Upper lobe of left lung (tissue), 6 donors: Measurements from ENCODE around the gene PLXNB3. TPM values are rescaled to one million over a fixed set of nuclear protein-coding genes. Genes with fewer than 3 reads are reported as not detected.
"Not testable (repeated sequence)": the region's sequence is repeated elsewhere in the genome, so short reads cannot be mapped to it uniquely, and the experiment has no call there.

ENCODE experiments used
- ATAC-seq, 2 donors: fragments of 200-7000 bp; cut with Tn5 transposase; one replicate each; pipeline ENCODE4 v1.9.1; 2022; ENCODE audit warnings: mild to moderate bottlenecking in 2 of 2, moderate library complexity in 2 of 2; ENCODE audit not compliant: low FRiP score in 2 of 2
- DNase-seq, 2 donors: peaks; one replicate each; pipeline ENCODE4 v3.0.0-alpha.2; 2019 to 2020
- H3K27ac ChIP-seq, 4 donors: fragments of 200-600 bp; sonication (generic); one replicate each; pipeline ENCODE4 v1.5.1; 2016 to 2019
- H3K27me3 ChIP-seq, 4 donors: fragments of 200-600 bp; sonication (generic); one replicate each; pipeline ENCODE4 v1.5.1; 2017 to 2019
- H3K36me3 ChIP-seq, 4 donors: fragments of 200-600 bp; sonication (generic); one replicate each; pipeline ENCODE4 v1.5.1; 2016 to 2019
- H3K4me1 ChIP-seq, 4 donors: fragments of 200-600 bp; sonication (generic); one replicate each; pipeline ENCODE4 v1.5.1; 2018 to 2019
- H3K4me3 ChIP-seq, 4 donors: fragments of 200-600 bp; sonication (generic); one replicate each; pipeline ENCODE4 v1.5.1; 2017 to 2019; ENCODE audit warnings: mild to moderate bottlenecking in 2 of 4, moderate library complexity in 1 of 4
- H3K9me3 ChIP-seq, 4 donors: fragments of 200-600 bp; sonication (generic); one replicate each; pipeline ENCODE4 v1.5.1; 2018 to 2019
- CTCF ChIP-seq, 6 experiments: fragments of 450-650 bp in 4 of 6; fragments of 200-600 bp in 2 of 6; sonication (generic) in 2 of 6; IDR thresholded peaks; one replicate each; pipeline ENCODE4 v1.5.1; 2016 to 2019; ENCODE audit warnings: antibody characterized with exemption in 6 of 6
- EP300 ChIP-seq, 4 donors: sonication (generic); formaldehyde crosslinking; IDR thresholded peaks; one replicate each; pipeline ENCODE4 v1.5.1; 2017; ENCODE audit warnings: antibody characterized with exemption in 4 of 4, control low read depth in 2 of 4
- POLR2A ChIP-seq, 4 donors: fragments of 450-650 bp; IDR thresholded peaks; one replicate each; pipeline ENCODE4 v1.5.1; 2016 to 2017; ENCODE audit warnings: antibody characterized with exemption in 4 of 4, mild to moderate bottlenecking in 2 of 4
- POLR2AphosphoS5 ChIP-seq, 2 donors: sonication (generic); formaldehyde crosslinking; IDR thresholded peaks; one replicate each; pipeline ENCODE4 v1.5.1; 2017; ENCODE audit warnings: antibody characterized with exemption in 2 of 2
- WGBS, 2 donors: methylation state at CpG; one replicate each; pipeline ENCODE4 v1.1.5; 2017 to 2018; 5-methylcytosine and 5-hydroxymethylcytosine counted together
- total RNA-seq, 6 donors: library from RNA; depleted of rRNA in 4 of 6; stranded (reverse); fragments of >200 nt in 4 of 6; gene quantifications; one replicate each; pipeline versions ENCODE4 v1.1.0 to v1.2.1, GENCODE V29; 2016 to 2021
- donor health status: DM: no; HTN: no; CAD: no; lungs with moderate emphysema.
- donor health status: DM: no; HTN: yes; CAD: no; lungs with severe emphysema.

Gene PLXNB3
- total RNA-seq, 6 donors from 2014 or later: 1.3 to 21.0 (median 2.9) TPM

- no peak for DNase-seq
- WGBS, 2 donors: 86% methylated on average over 10 of the region's 16 CpGs; no CpG with 5 or more reads in 1 of the 2 donors
- TF ChIP-seq POLR2A (IDR thresholded peaks at IDR 0.05) (no peak), EP300 (IDR thresholded peaks at IDR 0.05) (no peak), POLR2AphosphoS5 (IDR thresholded peaks at IDR 0.05) (no peak), CTCF (IDR thresholded peaks at IDR 0.05) (no peak)
Measured at GRCh38 chrX:153740631-153741222, 23.3 kb upstream of the PLXNB3 start.

GRCh38 chrX:153741446-153741845 lies 22.6 kb upstream of the PLXNB3 start:
- peak in 1 of 2 donors; percentile 42 for DNase-seq
- Histone ChIP-seq H3K27me3 (no peaks in the 10 kb centered on the region), H3K4me3 (no peak overlapping the region), H3K27ac (no peak overlapping the region), H3K4me1 (peaks cover 0 to 12% (median 3%) of the 10 kb centered on the region in 4 donors), H3K9me3 (no peaks in the 10 kb centered on the region), H3K36me3 (peaks cover 0 to 19% (median 9%) of the 10 kb centered on the region in 4 donors)
- no peak for TF ChIP-seq POLR2AphosphoS5 (IDR thresholded peaks at IDR 0.05)
- no peak for TF ChIP-seq POLR2A (IDR thresholded peaks at IDR 0.05)
- TF ChIP-seq EP300 (IDR thresholded peaks at IDR 0.05): no peak
- TF ChIP-seq CTCF (IDR thresholded peaks at IDR 0.05): no peak
- 83 to 90% methylated on average over 2 to 10 of the region's 14 CpGs for WGBS, 2 donors
- no peak for ATAC-seq

More at GRCh38 chrX:153740631-153741222, 23.3 kb upstream of the PLXNB3 start:
- H3K4me1 ChIP-seq: peaks cover 0 to 12% (median 3%) of the 10 kb centered on the region in 4 donors
- peaks cover 0 to 25% (median 12%) of the 10 kb centered on the region in 4 donors for H3K36me3 ChIP-seq
- H3K4me3 ChIP-seq: no peak overlapping the region
- H3K27me3 ChIP-seq: no peaks in the 10 kb centered on the region
- H3K9me3 ChIP-seq: no peaks in the 10 kb centered on the region
- no peak overlapping the region for H3K27ac ChIP-seq
- no peak for ATAC-seq

GRCh38 chrX:153742111-153742510 lies 21.9 kb upstream of the PLXNB3 start:
- H3K27ac ChIP-seq, ATAC-seq, H3K9me3 ChIP-seq, H3K27me3 ChIP-seq, H3K4me3 ChIP-seq, DNase-seq: not testable (repeated sequence)
- WGBS, 2 donors: 92% methylated on average over 3 of the region's 14 CpGs; no CpG with 5 or more reads in 1 of the 2 donors
- Histone ChIP-seq H3K36me3 (peaks cover 0 to 13% (median 6%) of the 10 kb centered on the region in 4 donors), H3K4me1 (peaks cover 0 to 12% (median 3%) of the 10 kb centered on the region in 4 donors)

- H3K27me3 ChIP-seq, H3K9me3 ChIP-seq, H3K4me3 ChIP-seq, ATAC-seq: not testable (repeated sequence)
- Histone ChIP-seq H3K27ac (peak overlapping the region in 2 of 4 donors; percentile 15 to 49), H3K4me1 (peaks cover 0 to 12% (median 3%) of the 10 kb centered on the region in 4 donors), H3K36me3 (peaks cover 0 to 13% (median 2%) of the 10 kb centered on the region in 4 donors)
- WGBS, 2 donors: 80% methylated on average over 25 of the region's 32 CpGs; no CpG with 5 or more reads in 1 of the 2 donors
- DNase-seq: peak in 1 of 2 donors; percentile 52
Measured at GRCh38 chrX:153742796-153743467, 21.1 kb upstream of the PLXNB3 start.

GRCh38 chrX:153743468-153744209 lies 20.4 kb upstream of the PLXNB3 start:
- not testable (repeated sequence) for H3K27me3 ChIP-seq, H3K9me3 ChIP-seq, ATAC-seq
- peak in 1 of 4 donors; percentile 24 for TF ChIP-seq POLR2A (IDR thresholded peaks at IDR 0.05)
- peak; percentile 83 to 90 for DNase-seq
- 68% methylated on average over 20 of the region's 35 CpGs; no CpG with 5 or more reads in 1 of the 2 donors for WGBS, 2 donors
- Histone ChIP-seq H3K4me3 (peak overlapping the region in 3 of 4 donors; percentile 16 to 29 (median 21)), H3K27ac (peak overlapping the region in 3 of 4 donors; percentile 27 to 67 (median 49)), H3K4me1 (peaks cover 0 to 12% (median 3%) of the 10 kb centered on the region in 4 donors), H3K36me3 (peaks cover 0 to 13% (median 2%) of the 10 kb centered on the region in 4 donors)
